RPMI7951 (cell line): Measurements from ENCODE around the gene PRKCH. TPM values are rescaled to one million over a fixed set of nuclear protein-coding genes. Genes with fewer than 3 reads are reported as not detected.

Source experiments
- DNase-seq: peaks from one replicate; pipeline ENCODE4 v3.0.0-alpha.2; 2012; ENCODE audit warnings: low read depth
- total RNA-seq: library from RNA; depleted of rRNA; stranded (reverse); fragments of >200 nt; shearing (Covaris generic); gene quantifications from 2 replicates; pipeline ENCODE4 v1.2.3, GENCODE V29; 2014

PRKCH gene
- total RNA-seq, 1 experiment from 2014 or later, result 3.1 TPM

DNA sequence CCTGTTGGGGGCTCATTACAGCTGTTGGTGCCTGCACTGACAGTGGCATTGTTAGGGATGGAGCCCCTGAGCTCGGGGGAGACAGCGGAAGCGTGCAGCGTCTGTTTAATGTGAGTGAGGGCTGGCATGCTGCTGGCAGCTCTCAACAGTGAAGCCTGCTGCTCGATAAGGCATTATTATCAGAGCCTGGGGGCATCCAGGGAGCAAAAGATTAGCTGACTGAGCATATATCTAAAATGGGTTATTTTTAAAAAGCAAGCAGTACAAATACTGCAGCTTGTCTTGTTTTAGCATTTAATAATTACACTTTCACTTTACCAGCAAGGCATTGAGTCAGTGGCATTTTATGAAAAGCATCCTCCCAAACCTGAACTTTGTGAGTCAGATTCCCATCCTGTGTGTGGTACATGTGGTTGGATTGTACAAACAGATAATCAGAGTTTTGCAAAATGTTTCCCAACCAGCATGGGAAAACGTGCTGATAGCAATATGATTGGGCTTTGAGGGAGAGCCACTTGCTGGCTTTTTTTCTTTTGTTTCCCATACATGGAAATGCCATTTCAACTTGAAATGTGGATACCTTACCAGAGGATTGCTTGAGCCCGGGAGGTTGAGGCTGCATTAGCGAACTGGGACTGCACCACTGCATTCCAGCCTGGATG is 150.8 kb downstream of the PRKCH start:
- DNase-seq, result peak; percentile 98

DNA sequence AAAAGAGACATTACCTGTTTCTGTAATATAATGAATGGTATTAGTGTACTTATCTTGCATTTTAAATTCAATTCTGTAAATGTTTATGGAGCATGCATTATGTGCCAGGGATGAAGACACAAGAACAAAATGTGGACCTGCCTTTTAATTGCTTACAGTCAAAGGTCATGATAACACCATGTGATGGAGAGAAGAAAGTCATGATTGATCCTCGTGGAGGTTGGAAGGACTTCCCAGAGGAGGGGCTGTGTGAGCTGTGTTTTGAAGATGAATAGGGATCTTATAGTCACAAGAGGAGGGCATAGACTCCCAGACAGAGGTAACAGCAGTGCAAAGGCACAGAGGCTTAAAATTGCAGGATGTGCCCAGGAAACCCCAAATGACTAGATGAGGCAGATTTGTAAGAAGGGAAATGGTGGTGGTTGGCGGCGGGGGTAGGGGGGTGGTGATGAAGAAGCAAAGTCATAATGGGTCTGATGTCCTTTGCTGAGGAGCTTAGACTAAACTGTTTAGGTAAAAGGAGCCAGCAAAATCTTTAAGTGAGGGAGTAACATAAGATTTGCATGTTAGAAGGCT is 151.5 kb downstream of the PRKCH start:
- no peak for DNase-seq

DNA sequence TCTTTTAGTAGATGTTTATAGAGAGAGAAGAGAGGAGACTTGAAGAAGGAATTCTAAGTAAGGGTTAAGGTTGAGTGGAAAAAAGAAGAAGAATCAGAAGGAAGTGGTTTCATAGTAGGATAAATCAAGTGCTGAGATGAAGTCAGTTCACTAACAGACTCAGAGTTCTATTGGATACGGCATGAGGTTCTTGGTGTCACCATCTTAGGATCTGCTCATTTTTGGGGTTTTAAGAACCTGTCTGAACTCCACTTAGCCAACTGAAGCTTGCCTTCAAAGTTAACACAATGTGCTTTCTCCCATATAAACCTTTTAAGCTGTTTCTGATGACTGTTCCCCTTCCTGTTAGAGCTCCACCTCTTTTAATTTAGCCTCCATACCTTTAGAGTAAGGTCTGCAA is 152.6 kb downstream of the PRKCH start:
- DNase-seq, result no peak

DNA sequence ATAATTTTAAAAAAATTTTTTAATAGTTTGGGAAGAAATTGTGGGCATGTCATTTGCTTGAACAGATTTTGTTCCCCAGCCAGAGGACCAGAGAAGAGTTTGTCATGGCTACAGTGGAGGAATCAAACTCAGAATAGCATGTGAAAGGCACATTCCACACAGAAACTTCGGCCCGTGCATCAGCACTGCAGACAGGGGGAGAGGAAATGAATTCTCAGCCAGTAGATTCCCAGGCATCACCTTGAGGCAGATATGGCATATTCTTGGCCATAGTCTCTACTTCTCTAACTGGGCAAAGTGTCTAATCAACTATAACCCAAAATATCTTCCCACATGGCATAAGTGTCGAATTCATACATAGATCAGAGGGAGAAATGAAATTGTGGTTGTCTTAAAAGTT is 153.3 kb downstream of the PRKCH start:
- no peak for DNase-seq

GRCh38 chr14:61475316-61475715 is 153.9 kb downstream of the PRKCH start:
- DNase-seq, result peak; percentile 72

DNA sequence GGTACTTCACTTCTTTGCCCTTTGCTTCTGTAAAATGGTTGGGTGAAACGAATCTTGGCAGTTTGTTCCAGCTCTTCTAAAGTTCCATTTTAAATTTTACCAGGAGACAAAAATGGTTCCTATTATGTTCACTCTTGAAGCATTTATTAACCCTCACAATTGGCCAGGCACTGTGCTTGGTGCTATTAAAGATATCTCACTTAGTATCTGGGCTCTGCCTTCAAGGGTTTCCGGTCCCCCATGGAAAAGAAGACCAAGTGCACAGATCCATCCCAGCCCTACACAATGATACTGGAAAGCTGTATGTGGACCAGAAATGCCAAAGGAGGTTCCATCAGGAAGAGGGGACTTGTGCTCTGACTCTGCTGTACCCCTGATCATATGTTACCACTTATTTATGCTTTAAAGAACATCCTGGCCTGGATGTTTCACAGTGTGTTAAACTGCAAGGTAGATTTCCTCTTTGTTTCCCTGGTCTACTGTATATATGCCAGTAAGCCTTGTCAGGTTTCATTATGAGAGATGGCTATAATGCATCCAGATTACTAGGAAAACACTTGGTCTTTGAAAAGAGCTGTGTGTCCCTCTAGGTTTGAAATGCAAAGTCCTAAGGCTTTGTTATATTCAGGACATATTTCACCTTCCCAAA is 154.8 kb downstream of the PRKCH start:
- peak; percentile 35 for DNase-seq

DNA sequence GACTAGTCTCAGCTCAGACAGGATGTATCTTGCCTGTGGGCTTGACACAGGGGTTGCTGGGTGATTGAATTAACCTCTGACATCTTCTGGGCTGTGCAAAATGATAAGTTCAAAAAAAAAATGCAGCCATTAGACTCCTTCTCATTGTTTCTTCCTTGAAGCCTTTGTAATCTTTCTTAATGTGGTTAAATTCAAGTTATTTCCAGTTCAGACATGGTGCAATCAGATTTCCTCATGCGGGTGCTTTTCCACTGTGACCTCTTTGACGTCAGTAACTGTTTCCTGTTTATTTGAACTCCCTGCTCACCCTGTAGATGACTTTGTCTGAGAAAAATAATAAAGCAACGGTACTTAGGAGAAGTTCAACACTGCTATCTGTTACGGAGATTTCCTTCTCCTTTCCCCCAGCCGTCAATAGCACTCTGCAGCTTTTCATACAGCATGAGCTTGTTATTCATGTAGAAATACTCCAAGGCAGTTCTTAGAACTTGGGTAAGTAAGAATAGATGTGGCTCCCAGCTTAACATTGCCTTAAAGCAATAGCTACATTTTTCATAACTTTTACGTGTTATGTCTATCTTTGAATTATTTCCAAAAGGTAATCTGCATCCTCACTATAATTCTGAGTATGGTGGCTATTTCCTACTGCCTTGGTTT is 155.5 kb downstream of the PRKCH start:
- peak; percentile 80 for DNase-seq

GRCh38 chr14:61477712-61478462 is 156.5 kb downstream of the PRKCH start:
- DNase-seq, result peak; percentile 83

DNA sequence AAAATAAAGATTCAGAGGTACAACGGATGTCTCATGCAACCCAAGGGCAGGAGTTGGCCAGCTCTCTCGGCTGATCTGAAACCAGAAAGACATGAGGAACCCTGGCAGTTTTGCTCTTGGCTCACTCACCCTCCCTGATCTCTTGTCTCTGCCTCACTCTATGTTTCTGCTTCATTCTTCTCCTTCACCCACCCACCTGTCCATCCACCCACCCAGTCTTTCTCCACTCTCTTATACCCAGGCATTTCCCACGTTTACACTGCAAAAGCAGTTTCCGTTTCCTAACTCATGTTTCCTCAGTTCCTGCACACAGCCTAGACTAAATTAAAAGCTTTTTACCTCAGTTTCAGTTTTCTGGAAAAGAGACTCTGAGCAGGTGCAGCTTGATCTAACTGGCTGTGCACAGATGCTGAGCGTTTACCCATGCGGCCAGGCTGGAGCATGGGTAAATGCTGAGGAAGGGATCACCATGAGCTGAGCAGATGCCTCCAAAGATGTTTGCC is 157.6 kb downstream of the PRKCH start:
- no peak for DNase-seq

- peak; percentile 40 for DNase-seq
These were observed 158.5 kb downstream of the PRKCH start for GRCh38 chr14:61479746-61480502.

GRCh38 chr14:61480704-61481285 is 159.4 kb downstream of the PRKCH start:
- no peak for DNase-seq

DNA sequence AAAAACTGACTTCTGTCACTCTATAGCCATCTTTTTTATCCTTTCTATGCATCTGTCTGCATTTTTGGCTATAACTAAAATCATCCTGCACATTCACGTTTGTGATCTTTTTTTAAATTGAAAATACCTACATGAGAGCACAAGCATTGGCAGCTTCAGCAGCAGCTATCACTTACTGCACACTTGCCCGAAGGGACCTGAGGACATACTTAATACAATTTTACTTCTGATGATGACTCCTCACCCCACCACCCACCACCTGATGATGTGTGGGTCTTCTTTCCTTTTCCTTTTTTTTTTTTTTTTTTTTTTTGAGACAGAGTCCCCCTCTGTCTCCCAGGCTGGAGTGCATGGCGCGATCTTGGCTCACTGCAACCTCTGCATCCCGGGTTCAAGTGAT is 160.3 kb downstream of the PRKCH start:
- no peak for DNase-seq

- peak; percentile 41 for DNase-seq
These were observed 161.2 kb downstream of the PRKCH start for GRCh38 chr14:61482348-61483206.

DNA sequence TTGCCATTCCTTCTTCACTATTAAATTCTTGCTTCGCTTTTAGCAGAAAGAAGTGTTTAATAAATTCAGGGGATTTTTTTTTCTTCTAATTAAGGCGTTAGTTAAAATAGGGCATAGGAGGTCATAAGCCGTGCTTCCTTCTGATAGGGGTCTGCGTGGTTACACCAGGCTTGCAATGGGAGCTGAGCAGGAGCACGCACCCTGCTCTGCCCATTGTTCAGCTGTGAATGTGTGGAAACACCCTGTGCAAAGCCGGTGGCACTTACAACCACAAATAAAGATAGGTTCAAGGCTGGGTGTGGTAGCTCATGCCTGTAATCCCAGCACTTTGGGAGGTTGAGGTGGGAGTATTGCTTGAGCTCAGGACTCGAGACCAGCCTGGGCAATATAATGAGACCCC is 162.1 kb downstream of the PRKCH start:
- DNase-seq, result no peak

GRCh38 chr14:61484031-61484430 is 162.7 kb downstream of the PRKCH start:
- DNase-seq, result no peak

DNA sequence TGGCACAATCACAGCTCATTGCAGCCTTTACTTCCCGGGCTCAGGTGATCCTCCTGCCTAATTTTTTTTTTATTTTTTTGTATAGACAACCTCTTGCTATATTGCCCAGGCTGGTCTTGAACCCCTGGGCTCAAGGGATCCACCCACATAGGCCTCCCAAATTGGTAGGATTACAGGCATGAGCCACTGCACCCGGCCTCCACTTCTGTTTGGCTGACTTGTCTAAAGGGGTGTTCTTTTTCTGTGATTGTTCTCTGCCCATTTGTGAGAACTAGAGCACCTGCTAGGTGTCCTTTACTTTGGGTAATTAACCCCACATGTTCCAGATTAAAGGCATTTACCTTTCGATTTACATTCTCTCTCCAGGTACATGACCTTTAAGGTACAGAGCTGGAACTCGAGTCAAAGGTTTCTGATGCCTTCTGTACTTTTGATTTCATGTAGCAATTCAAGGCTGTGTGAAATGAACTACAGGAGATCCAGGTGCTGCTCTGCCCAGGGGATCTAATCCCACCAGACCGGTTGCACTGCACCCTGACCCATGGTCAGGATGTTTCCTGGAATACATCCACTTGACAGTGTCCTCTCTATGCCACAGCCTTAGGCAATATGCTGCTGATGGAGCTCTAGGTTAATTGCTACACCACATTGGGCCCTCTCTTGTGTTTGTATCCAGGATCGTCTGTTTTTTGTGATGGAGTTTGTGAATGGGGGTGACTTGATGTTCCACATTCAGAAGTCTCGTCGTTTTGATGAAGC is 163.6 kb downstream of the PRKCH start:
- no peak for DNase-seq

DNA sequence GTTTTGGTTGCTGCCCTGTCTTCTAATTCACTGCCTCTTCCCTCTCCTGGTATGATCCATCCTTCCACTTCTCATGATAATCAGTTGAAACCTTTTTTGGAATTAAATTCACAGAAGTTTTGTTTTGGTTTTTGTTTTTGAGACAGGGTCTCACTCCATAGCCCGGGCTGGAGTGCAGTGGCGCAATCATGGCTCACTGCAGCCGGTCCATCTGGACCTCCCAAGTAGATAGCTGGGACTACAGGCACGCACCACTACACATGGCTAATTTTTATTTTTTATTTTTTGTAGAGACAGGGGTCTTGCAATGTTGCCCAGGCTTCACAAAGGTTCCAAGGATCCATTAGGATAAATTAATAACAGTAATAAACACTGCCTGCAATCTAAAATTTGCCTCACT is 164.3 kb downstream of the PRKCH start:
- DNase-seq, result no peak

DNA sequence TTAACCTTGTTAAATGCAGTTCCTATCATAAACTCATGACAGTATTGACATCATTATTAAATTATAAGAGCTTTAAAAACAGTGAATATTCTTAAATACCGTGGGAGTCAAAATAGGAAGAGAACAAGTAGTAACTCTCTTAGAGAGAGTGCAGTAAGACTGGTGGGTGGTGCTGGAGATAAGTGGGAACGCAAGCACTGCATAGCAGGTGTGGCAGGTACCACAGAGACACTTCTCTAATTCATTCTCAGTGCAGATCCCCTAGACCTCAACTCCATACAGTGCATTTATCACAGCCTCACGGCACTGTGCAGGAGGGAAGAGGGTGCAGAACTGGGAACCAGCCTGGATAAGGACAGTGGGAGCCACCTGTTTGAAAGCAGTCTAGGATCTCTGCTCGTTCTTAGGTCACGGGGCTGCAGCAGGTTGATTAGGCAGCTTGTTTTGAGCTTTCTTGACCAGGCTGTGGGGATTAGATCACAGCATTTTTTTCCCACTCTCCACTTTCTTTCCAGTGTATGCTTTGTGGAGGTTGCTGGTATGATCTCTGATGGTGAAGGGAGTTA is 165.6 kb downstream of the PRKCH start:
- DNase-seq, result no peak
